DOHH2 (cell line): Measurements from ENCODE around the gene SORBS1.

Source experiments
- H3F3A ChIP-seq: fragments of 200-600 bp; sonication (generic), shearing (Covaris generic); 2 replicates; pipeline ENCODE4 v1.6.0; 2016; ENCODE audit warnings: antibody characterized with exemption, mild to moderate bottlenecking; ENCODE audit not compliant: control insufficient read depth, insufficient read depth
- H3K27ac ChIP-seq: fragments of 200-600 bp; sonication (generic); 2 replicates; pipeline ENCODE4 v1.5.1; 2014; ENCODE audit warnings: low read depth, mild to moderate bottlenecking, low read length, moderate library complexity
- H3K27me3 ChIP-seq: fragments of 200-600 bp; sonication (generic); 2 replicates; pipeline ENCODE4 v1.6.1; 2014; ENCODE audit warnings: mild to moderate bottlenecking, low read length, mixed read lengths; ENCODE audit not compliant: control insufficient read depth
- H3K36me3 ChIP-seq: fragments of 200-600 bp; sonication (generic); 2 replicates; pipeline ENCODE4 v1.6.1; 2014; ENCODE audit warnings: mild to moderate bottlenecking, low read length, moderate library complexity, mixed read lengths; ENCODE audit not compliant: control insufficient read depth
- H3K4me1 ChIP-seq: fragments of 200-600 bp; sonication (generic); 2 replicates; pipeline ENCODE4 v1.6.1; 2014; ENCODE audit warnings: mild to moderate bottlenecking, low read length, mixed read lengths; ENCODE audit not compliant: control insufficient read depth
- H3K4me2 ChIP-seq: fragments of 200-600 bp; sonication (generic); 2 replicates; pipeline ENCODE4 v1.6.0; 2014; ENCODE audit warnings: mild to moderate bottlenecking, low read length, moderate library complexity
- H3K4me3 ChIP-seq: fragments of 200-600 bp; sonication (generic); 2 replicates; pipeline ENCODE4 v1.5.1; 2014; ENCODE audit warnings: mild to moderate bottlenecking, low read length, mixed read lengths
- H3K79me2 ChIP-seq: fragments of 200-600 bp; sonication (generic); 2 replicates; pipeline ENCODE4 v1.6.1; 2014; ENCODE audit warnings: mild to moderate bottlenecking, low read length, mixed read lengths; ENCODE audit not compliant: control insufficient read depth
- H3K9me2 ChIP-seq: fragments of 200-600 bp; sonication (generic); replicated peaks from 2 replicates; pipeline ENCODE4 v1.6.1; 2014; ENCODE audit warnings: mild to moderate bottlenecking, low read length, mixed read lengths; ENCODE audit not compliant: control insufficient read depth
- H3K9me3 ChIP-seq: fragments of 200-600 bp; sonication (generic); 2 replicates; pipeline ENCODE4 v1.6.1; 2014; ENCODE audit warnings: antibody characterized with exemption, low read length, mixed read lengths; ENCODE audit not compliant: control insufficient read depth, insufficient read depth
- H4K20me1 ChIP-seq: fragments of 200-600 bp; sonication (generic); 2 replicates; pipeline ENCODE4 v1.6.0; 2014; ENCODE audit warnings: low read depth, mild to moderate bottlenecking, antibody characterized with exemption, low read length, moderate library complexity; ENCODE audit not compliant: control insufficient read depth, insufficient read depth
- CTCF ChIP-seq: fragments of 200-600 bp; sonication (generic); IDR thresholded peaks from one replicate; pipeline ENCODE4 v1.5.1; 2014; ENCODE audit warnings: antibody characterized with exemption, mild to moderate bottlenecking, low read depth, low read length; ENCODE audit not compliant: poor library complexity, severe bottlenecking
- EZH2phosphoT487 ChIP-seq: fragments of 200-600 bp; sonication (generic); IDR thresholded peaks from 2 replicates; pipeline ENCODE4 v1.6.1; 2017; ENCODE audit warnings: borderline replicate concordance, mild to moderate bottlenecking, antibody characterized with exemption, low read length, moderate library complexity, mixed read lengths

SORBS1 gene

GRCh38 chr10:95503001-95503400 lies 58.2 kb downstream of the SORBS1 start:
- no peaks in the 10 kb centered on the region for H3K27me3 ChIP-seq
- TF ChIP-seq CTCF (no peak), EZH2phosphoT487 (no peak)

GRCh38 chr10:95502377-95502776 lies 58.8 kb downstream of the SORBS1 start:
- H3K4me1 ChIP-seq = no peaks in the 10 kb centered on the region
- H3K27ac ChIP-seq = no peak overlapping the region
- H3K9me3 ChIP-seq = no peaks in the 10 kb centered on the region
- H3K4me2 ChIP-seq = no peak overlapping the region
- TF ChIP-seq EZH2phosphoT487 (no peak), CTCF (no peak)
- H3K4me3 ChIP-seq = no peak overlapping the region
- no peaks in the 10 kb centered on the region for H3K79me2 ChIP-seq
- no peaks in the 10 kb centered on the region for H3K9me2 ChIP-seq
- H4K20me1 ChIP-seq = no peaks in the 10 kb centered on the region
- no peaks in the 10 kb centered on the region for H3F3A ChIP-seq
- no peaks in the 10 kb centered on the region for H3K27me3 ChIP-seq
- H3K36me3 ChIP-seq = no peaks in the 10 kb centered on the region

More at GRCh38 chr10:95503001-95503400, 58.2 kb downstream of the SORBS1 start:
- Histone ChIP-seq H3K36me3 (no peaks in the 10 kb centered on the region), H3K79me2 (no peaks in the 10 kb centered on the region), H3F3A (no peaks in the 10 kb centered on the region), H3K4me3 (no peak overlapping the region), H3K9me2 (no peaks in the 10 kb centered on the region), H4K20me1 (no peaks in the 10 kb centered on the region), H3K27ac (no peak overlapping the region), H3K9me3 (no peaks in the 10 kb centered on the region), H3K4me1 (no peaks in the 10 kb centered on the region), H3K4me2 (no peak overlapping the region)

GRCh38 chr10:95501203-95502094 lies 59.7 kb downstream of the SORBS1 start:
- no peaks in the 10 kb centered on the region for H3K27me3 ChIP-seq
- no peaks in the 10 kb centered on the region for H4K20me1 ChIP-seq
- H3K9me2 ChIP-seq = no peaks in the 10 kb centered on the region
- no peaks in the 10 kb centered on the region for H3K9me3 ChIP-seq
- no peak overlapping the region for H3K4me2 ChIP-seq
- no peak overlapping the region for H3K27ac ChIP-seq
- no peaks in the 10 kb centered on the region for H3K4me1 ChIP-seq
- TF ChIP-seq EZH2phosphoT487 (no peak), CTCF (no peak)
- no peaks in the 10 kb centered on the region for H3K36me3 ChIP-seq
- no peaks in the 10 kb centered on the region for H3K79me2 ChIP-seq
- H3F3A ChIP-seq = no peaks in the 10 kb centered on the region
- no peak overlapping the region for H3K4me3 ChIP-seq
